ENCODE data around the gene MCU.
"Not testable (repeated sequence)": the region's sequence is repeated elsewhere in the genome, so short reads cannot be mapped to it uniquely, and the experiment has no call there.

Gene MCU

GRCh38 chr10:72732521-72732920, 40.6 kb downstream of the MCU start:
- no peak for DNase-seq

- no peak for DNase-seq
Measured at GRCh38 chr10:72733989-72734388, 42.0 kb downstream of the MCU start.

- no peak for DNase-seq
Measured at GRCh38 chr10:72735288-72735936, 43.5 kb downstream of the MCU start.

- no peak for DNase-seq
Measured at GRCh38 chr10:72736176-72736827, 44.4 kb downstream of the MCU start.

- DNase-seq: no peak
Measured at GRCh38 chr10:72736828-72737220, 44.9 kb downstream of the MCU start.

- DNase-seq: not testable (repeated sequence)
Measured at GRCh38 chr10:72737357-72737756, 45.4 kb downstream of the MCU start.

GRCh38 chr10:72738486-72738885, 46.5 kb downstream of the MCU start:
- DNase-seq: no peak

- DNase-seq: peak; percentile 41
Measured at GRCh38 chr10:72740528-72740927, 48.6 kb downstream of the MCU start.

GRCh38 chr10:72742092-72742491, 50.1 kb downstream of the MCU start:
- no peak for DNase-seq

- no peak for DNase-seq
Measured at GRCh38 chr10:72742797-72743196, 50.9 kb downstream of the MCU start.

GRCh38 chr10:72744566-72744965, 52.6 kb downstream of the MCU start:
- DNase-seq: no peak

- DNase-seq: no peak
Measured at GRCh38 chr10:72746426-72747363, 54.8 kb downstream of the MCU start.

GRCh38 chr10:72747521-72747920, 55.6 kb downstream of the MCU start:
- no peak for DNase-seq

GRCh38 chr10:72753760-72754231, 61.9 kb downstream of the MCU start:
- DNase-seq: peak; percentile 1

- no peak for DNase-seq
Measured at GRCh38 chr10:72754275-72755032, 62.5 kb downstream of the MCU start.

GRCh38 chr10:72756674-72757385, 64.9 kb downstream of the MCU start:
- DNase-seq: no peak

GRCh38 chr10:72757732-72758131, 65.8 kb downstream of the MCU start:
- DNase-seq: no peak

GRCh38 chr10:72758930-72759329, 67.0 kb downstream of the MCU start:
- not testable (repeated sequence) for DNase-seq

GRCh38 chr10:72759584-72759983, 67.6 kb downstream of the MCU start:
- no peak for DNase-seq

GRCh38 chr10:72761498-72761897, 69.6 kb downstream of the MCU start:
- DNase-seq: no peak

- DNase-seq: no peak
Measured at GRCh38 chr10:72762042-72762441, 70.1 kb downstream of the MCU start.

GRCh38 chr10:72763201-72763600, 71.3 kb downstream of the MCU start:
- DNase-seq: no peak
